ENCODE data around the gene INAVA.

- TF ChIP-seq CTCF (IDR thresholded peaks at IDR 0.05) (no peak), AFF4 (CRISPR knock-in tag; IDR thresholded peaks at IDR 0.05; ENCODE audit: borderline replicate concordance) (no peak), SMAD3 (CRISPR knock-in tag; IDR thresholded peaks at IDR 0.05; ENCODE audit: borderline replicate concordance) (no peak), ZNF425 (CRISPR knock-in tag; conservative IDR thresholded peaks at IDR 0.05) (no peak), NFYB (CRISPR knock-in tag; conservative IDR thresholded peaks at IDR 0.05; ENCODE audit: low read depth) (no peak), ATF3 (CRISPR knock-in tag; conservative IDR thresholded peaks at IDR 0.05) (no peak), ETV6 (CRISPR knock-in tag; IDR thresholded peaks at IDR 0.05) (no peak), MLX (CRISPR knock-in tag; IDR thresholded peaks at IDR 0.05) (no peak), FOXK1 (CRISPR knock-in tag; IDR thresholded peaks at IDR 0.05) (no peak), CREB1 (CRISPR knock-in tag; IDR thresholded peaks at IDR 0.05) (no peak), FOXP1 (CRISPR knock-in tag; IDR thresholded peaks at IDR 0.05; ENCODE audit: borderline replicate concordance) (no peak)
- TF ChIP-seq, protein P1, sequence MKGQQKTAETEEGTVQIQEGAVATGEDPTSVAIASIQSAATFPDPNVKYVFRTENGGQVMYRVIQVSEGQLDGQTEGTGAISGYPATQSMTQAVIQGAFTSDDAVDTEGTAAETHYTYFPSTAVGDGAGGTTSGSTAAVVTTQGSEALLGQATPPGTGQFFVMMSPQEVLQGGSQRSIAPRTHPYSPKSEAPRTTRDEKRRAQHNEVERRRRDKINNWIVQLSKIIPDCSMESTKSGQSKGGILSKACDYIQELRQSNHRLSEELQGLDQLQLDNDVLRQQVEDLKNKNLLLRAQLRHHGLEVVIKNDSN (CRISPR knock-in tag; IDR thresholded peaks at IDR 0.05): no peak
Measured at GRCh38 chr1:200916681-200917080, 22.0 kb downstream of the INAVA start.

All from WTC11 (cell line).